WTC11 (cell line): ENCODE results near the gene CLN5. TPM values are rescaled to one million over a fixed set of nuclear protein-coding genes. Genes with fewer than 3 reads are reported as not detected.

ENCODE experiments used
- ATAC-seq: fragments of 200-7000 bp; cut with Tn5 transposase; 2 replicates; pipeline ENCODE4 v1.10.0; 2021; ENCODE audit warnings: mild to moderate bottlenecking, moderate library complexity
- CTCF ChIA-PET: fragments of 300-600 bp; sonication (Branson Sonifier 250); formaldehyde crosslinking; loops from one replicate; lab custom pipeline; 2021; ENCODE audit warnings: antibody characterized with exemption; lab: Charles Lee
- POLR2A ChIA-PET: fragments of 350-600 bp; sonication (Branson Sonifier 250); formaldehyde crosslinking; loops from one replicate; lab custom pipeline; 2021; ENCODE audit warnings: antibody characterized with exemption; lab: Charles Lee
- DNase-seq: peaks from one replicate; pipeline ENCODE4 v3.0.0; 2021; ENCODE audit warnings: low spot score
- H3K27ac Mint-ChIP-seq: 2 replicates; pipeline ENCODE4 v1.8.0; 2021; ENCODE audit warnings: mixed read lengths
- H3K27me3 Mint-ChIP-seq: 2 replicates; pipeline ENCODE4 v1.8.0; 2021; ENCODE audit warnings: low read depth, mild to moderate bottlenecking, moderate library complexity, mixed read lengths
- H3K36me3 Mint-ChIP-seq: 2 replicates; pipeline ENCODE4 v1.8.0; 2021; ENCODE audit warnings: mixed read lengths
- H3K4me1 Mint-ChIP-seq: 2 replicates; pipeline ENCODE4 v1.8.0; 2022; ENCODE audit warnings: mixed read lengths
- H3K4me3 Mint-ChIP-seq: 2 replicates; pipeline ENCODE4 v1.8.0; 2021; ENCODE audit warnings: mild to moderate bottlenecking, moderate library complexity, mixed read lengths
- H3K9me3 Mint-ChIP-seq: 2 replicates; pipeline ENCODE4 v1.8.0; 2021; ENCODE audit warnings: mixed read lengths
- AFF4 ChIP-seq: sonication (generic); formaldehyde crosslinking; IDR thresholded peaks from 2 replicates; pipeline ENCODE4 v1.8.1; 2023; ENCODE audit warnings: mild to moderate bottlenecking, missing genetic modification reagents, borderline replicate concordance
- ARID4B ChIP-seq: sonication (generic); formaldehyde crosslinking; IDR thresholded peaks from 2 replicates; pipeline ENCODE4 v1.8.0; 2023; ENCODE audit warnings: missing genetic modification reagents, mild to moderate bottlenecking, borderline replicate concordance
- E2F5 ChIP-seq: sonication (generic); formaldehyde crosslinking; IDR thresholded peaks from 2 replicates; pipeline ENCODE4 v1.8.1; 2022; ENCODE audit warnings: mild to moderate bottlenecking, moderate library complexity, missing genetic modification reagents
- ESRRA ChIP-seq: sonication (generic); formaldehyde crosslinking; IDR thresholded peaks from 2 replicates; pipeline ENCODE4 v1.8.1; 2022; ENCODE audit warnings: mild to moderate bottlenecking, missing genetic modification reagents, borderline replicate concordance
- ETV6 ChIP-seq: sonication (generic); formaldehyde crosslinking; IDR thresholded peaks from 2 replicates; pipeline ENCODE4 v1.8.1; 2022; ENCODE audit warnings: mild to moderate bottlenecking, missing genetic modification reagents
- FOXK1 ChIP-seq: sonication (generic); formaldehyde crosslinking; IDR thresholded peaks from 2 replicates; pipeline ENCODE4 v1.8.0; 2022; ENCODE audit warnings: mild to moderate bottlenecking, moderate library complexity, missing genetic modification reagents
- GRHL2 ChIP-seq: fragments of 250-450 bp; sonication (Bioruptor Pico); IDR thresholded peaks from 2 replicates; pipeline ENCODE4 v1.8.0; 2022; ENCODE audit warnings: mild to moderate bottlenecking, moderate library complexity; ENCODE audit not compliant: insufficient replicate concordance, severe bottlenecking
- HMGA2 ChIP-seq: fragments of 250-450 bp; sonication (Bioruptor Pico); IDR thresholded peaks from 2 replicates; pipeline ENCODE4 v1.4.0; 2021; ENCODE audit warnings: mild to moderate bottlenecking, moderate library complexity
- HMGXB4 ChIP-seq: sonication (generic); formaldehyde crosslinking; IDR thresholded peaks from 2 replicates; pipeline ENCODE4 v1.8.1; 2023; ENCODE audit warnings: mild to moderate bottlenecking, moderate library complexity, missing genetic modification reagents
- NR1H2 ChIP-seq: sonication (generic); formaldehyde crosslinking; IDR thresholded peaks from 2 replicates; pipeline ENCODE4 v1.9.0; 2021; ENCODE audit warnings: mild to moderate bottlenecking, moderate library complexity, missing genetic modification reagents
- NR3C1 ChIP-seq: sonication (generic); formaldehyde crosslinking; conservative IDR thresholded peaks from 2 replicates; pipeline ENCODE4 v1.8.1; 2023; ENCODE audit warnings: low read depth, mild to moderate bottlenecking, missing genetic modification reagents
- PRRX2 ChIP-seq: fragments of 250-450 bp; sonication (Bioruptor Pico); IDR thresholded peaks from 2 replicates; pipeline ENCODE4 v1.8.0; 2021; ENCODE audit warnings: mild to moderate bottlenecking
- TEAD1 ChIP-seq: sonication (generic); formaldehyde crosslinking; IDR thresholded peaks from 2 replicates; pipeline ENCODE4 v1.8.0; 2022; ENCODE audit warnings: mild to moderate bottlenecking, missing genetic modification reagents
- TP53 ChIP-seq: sonication (generic); formaldehyde crosslinking; IDR thresholded peaks from 2 replicates; pipeline ENCODE4 v1.8.1; 2023; ENCODE audit warnings: mild to moderate bottlenecking, missing genetic modification reagents
- ZBTB43 ChIP-seq: sonication (generic); formaldehyde crosslinking; IDR thresholded peaks from 2 replicates; pipeline ENCODE4 v1.8.1; 2023; ENCODE audit warnings: mild to moderate bottlenecking, missing genetic modification reagents
- ZMAT4 ChIP-seq: fragments of 250-450 bp; sonication (Bioruptor Pico); IDR thresholded peaks from 2 replicates; pipeline ENCODE4 v1.9.0; 2021; ENCODE audit warnings: mild to moderate bottlenecking
- ZNF232 ChIP-seq: sonication (generic); formaldehyde crosslinking; IDR thresholded peaks from 2 replicates; pipeline ENCODE4 v1.8.0; 2022; ENCODE audit warnings: mild to moderate bottlenecking, missing genetic modification reagents
- ZNF416 ChIP-seq: fragments of 250-450 bp; sonication (Bioruptor Pico); IDR thresholded peaks from 2 replicates; pipeline ENCODE4 v1.9.0; 2021; ENCODE audit warnings: mild to moderate bottlenecking, inconsistent platforms
- ZNF671 ChIP-seq: fragments of 250-450 bp; sonication (Bioruptor Pico); IDR thresholded peaks from 2 replicates; pipeline ENCODE4 v1.8.0; 2021; ENCODE audit warnings: mild to moderate bottlenecking
- total RNA-seq: library from RNA; stranded (reverse); gene quantifications from 3 replicates; pipeline ENCODE4 v1.2.3, GENCODE V29; 2021

Gene CLN5
- total RNA-seq, 1 experiment from 2014 or later: 9.2 TPM

- Mint-ChIP-seq H3K4me1 (no peaks in the 10 kb centered on the region), H3K4me3 (no peak overlapping the region), H3K27me3 (no peaks in the 10 kb centered on the region), H3K27ac (no peak overlapping the region), H3K9me3 (no peaks in the 10 kb centered on the region), H3K36me3 (peaks cover 41% of the 10 kb centered on the region)
- CTCF ChIA-PET: interaction anchor here (1.0 to 1.5 kb wide), 5 partner anchors 9 to 464 kb away, joined by 3 to 8 read pairs (median 4); partner anchors contain the start of gene FBXL3
- DNase-seq (no peak), ATAC-seq (no peak)
- POLR2A ChIA-PET: interaction anchor here (0.9 kb wide), 1 partner anchor 10 kb away, joined by 3 read pairs; the partner anchor contains the start of gene FBXL3
- TF ChIP-seq ESRRA (CRISPR knock-in tag) (no peak), ZNF232 (CRISPR knock-in tag) (no peak), AFF4 (CRISPR knock-in tag) (no peak), ARID4B (no peak), GRHL2 (no peak), HMGXB4 (CRISPR knock-in tag) (no peak), PRRX2 (no peak), ZNF416 (CRISPR knock-in tag) (no peak), TP53 (no peak), NR3C1 (CRISPR knock-in tag) (no peak), HMGA2 (CRISPR knock-in tag) (no peak), TEAD1 (no peak), ZMAT4 (CRISPR knock-in tag) (no peak), NR1H2 (CRISPR knock-in tag) (no peak), E2F5 (CRISPR knock-in tag) (no peak), FOXK1 (CRISPR knock-in tag) (no peak), ZNF671 (no peak), ETV6 (CRISPR knock-in tag) (no peak), ZBTB43 (CRISPR knock-in tag) (no peak)
Observed at GRCh38 chr13:77016888-77017623, 25.2 kb downstream of the CLN5 start.
